NOMO-1 (cell line): ENCODE results near the gene RNF141.

Experiments used
- DNase-seq, 2 experiments: peaks; one replicate each; lab custom pipeline; 2025; ENCODE audit not compliant: unreplicated experiment in 2 of 2; lab: John Stamatoyannopoulos, UW

Gene RNF141

DNA sequence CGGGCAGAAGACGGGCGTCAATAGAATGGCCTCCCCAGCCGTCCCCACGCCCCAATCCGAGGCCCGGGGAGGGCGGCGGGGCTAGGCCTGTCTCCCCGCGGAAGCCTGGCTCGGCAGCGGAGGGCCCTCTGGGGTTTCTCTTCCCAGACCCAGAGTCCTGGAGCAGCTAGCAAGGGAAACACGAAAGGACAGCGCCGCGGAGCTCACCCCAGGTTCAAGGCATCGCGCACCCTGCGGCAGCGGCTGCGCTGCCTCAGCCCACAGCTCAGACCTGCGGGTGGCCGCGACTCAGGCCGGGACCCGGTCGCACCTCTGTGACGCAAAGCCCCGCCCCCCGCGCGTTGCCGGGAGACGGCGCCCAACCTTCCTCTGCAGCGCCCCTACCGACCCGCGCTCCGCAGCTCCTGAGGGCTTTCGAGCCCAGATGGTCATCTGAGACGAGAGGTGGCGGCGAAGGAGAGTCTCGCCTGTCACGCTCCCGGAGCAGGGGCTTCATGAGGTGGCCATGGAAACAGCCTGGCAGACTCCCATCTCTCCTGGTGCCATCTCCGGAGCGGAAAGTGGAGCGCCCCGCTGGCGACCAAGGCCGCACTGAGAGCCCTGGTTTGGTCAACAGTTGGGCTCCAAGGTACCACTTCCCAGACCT is at the start of gene RNF141:
Gene RNF141 (minus strand): TSS at position 273 of the 646 bp plus-strand sequence. CDS start 7,029 bp downstream, outside the sequence.
- peak; percentile 84 to 95 for DNase-seq

DNA sequence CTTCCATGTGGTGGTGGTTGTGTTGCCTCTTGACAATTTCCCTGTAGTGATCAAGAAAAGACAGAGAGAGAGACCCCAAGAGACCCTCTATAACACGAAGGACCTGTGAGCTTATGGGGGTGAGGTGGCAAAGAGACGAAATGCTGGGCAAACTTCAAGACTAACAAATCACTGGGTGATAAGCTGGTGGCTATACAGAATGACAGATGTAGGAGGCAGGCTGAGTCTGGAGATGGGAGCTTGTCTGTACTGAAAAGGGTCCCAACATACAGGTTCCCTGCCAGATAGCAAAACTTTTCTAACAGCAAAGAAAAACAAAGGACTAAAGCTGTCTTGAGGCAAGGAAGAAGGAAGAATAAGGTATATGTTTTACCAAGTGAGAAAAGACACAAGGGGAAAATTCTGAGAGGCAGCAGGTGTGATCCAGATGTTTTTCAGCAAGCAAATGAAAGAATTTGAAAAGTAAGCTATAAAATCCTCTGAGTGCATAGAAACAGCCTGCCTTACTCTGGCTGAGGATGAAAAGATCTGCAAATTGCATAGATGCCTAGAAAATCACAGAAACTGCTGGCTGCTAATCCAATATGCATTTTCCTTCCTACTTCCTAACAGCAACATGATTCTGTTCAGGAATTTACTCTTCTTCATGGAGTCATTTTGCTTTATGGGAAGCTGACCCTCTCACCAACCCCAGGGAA is 49.4 kb upstream of the RNF141 start:
- DNase-seq = no peak

DNA sequence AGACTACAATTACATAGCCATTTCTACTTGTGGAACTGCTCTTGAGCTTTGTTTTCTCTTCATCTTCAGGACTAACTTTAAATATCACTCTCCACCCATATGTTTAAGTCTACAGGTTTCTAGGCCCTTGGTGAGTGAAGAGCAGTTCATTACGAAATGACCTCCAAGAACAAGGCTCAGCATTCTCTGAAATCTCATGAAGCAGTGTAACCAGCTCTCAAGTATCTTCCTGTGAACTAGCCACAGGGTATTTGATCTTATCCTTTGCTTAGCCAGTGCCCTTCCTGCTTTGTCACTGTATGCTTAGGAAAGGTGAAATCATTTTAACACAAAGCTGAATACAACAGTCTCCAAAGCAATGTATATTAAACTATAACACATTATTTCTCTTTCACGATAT is 47.9 kb upstream of the RNF141 start:
- DNase-seq = no peak

DNA sequence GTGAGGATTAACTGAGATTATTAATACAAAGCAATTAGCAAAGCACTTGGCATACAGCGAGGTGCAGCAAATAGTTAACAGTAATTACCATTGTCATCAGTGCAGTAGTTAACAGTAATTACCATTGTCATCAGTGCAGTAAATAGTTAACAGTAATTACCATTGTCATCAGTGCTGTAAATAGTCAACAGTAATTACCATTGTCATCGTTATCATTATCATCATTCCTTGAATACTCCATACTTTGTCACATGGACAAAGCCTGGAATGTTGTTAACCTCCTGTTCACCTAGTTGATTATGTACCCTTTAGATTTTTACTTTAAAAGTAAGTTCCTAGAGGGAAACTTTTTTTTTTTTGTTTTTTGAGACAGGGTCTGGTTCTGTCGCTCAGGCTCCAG is 47.0 kb upstream of the RNF141 start:
- no peak for DNase-seq

DNA sequence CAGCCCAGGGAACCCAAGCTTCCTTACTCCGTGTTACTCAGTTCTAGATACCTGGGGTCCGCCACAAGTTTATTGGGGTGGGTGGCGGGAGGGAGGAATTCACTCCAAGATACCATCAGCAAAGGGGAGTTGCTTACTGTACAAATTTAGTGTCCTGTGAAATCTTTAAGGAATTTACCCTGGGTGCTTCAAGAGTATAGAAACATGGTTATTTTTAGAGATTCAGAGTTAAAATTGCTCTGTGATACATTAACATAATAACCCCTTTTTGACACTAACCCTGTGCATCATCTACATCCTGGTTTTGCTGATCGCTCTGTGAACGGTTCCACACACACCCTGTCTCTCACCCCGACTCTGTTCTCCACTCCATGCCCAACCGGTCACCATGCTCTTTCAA is 46.4 kb upstream of the RNF141 start:
- no peak for DNase-seq

DNA sequence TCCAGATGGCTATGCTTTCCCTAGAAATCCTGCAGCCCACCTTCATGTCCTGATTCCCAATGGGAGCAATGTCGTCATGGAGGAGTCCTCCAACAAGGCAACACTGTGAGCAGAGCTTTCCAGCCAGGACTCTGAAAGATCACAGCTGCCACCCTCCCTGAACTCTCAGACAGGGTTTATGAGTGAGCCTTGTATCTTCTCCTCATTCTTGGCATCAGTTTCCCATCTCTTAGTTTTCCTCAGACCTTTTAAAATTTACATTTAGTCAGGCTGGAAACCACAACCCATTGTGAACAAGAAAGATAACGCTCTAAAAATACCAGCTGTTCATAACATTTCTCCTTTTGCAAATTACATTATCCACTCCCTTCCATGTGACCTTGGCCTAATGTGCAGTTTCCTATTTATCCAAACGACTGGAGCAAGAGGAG is 43.1 kb upstream of the RNF141 start:
- DNase-seq = no peak

DNA sequence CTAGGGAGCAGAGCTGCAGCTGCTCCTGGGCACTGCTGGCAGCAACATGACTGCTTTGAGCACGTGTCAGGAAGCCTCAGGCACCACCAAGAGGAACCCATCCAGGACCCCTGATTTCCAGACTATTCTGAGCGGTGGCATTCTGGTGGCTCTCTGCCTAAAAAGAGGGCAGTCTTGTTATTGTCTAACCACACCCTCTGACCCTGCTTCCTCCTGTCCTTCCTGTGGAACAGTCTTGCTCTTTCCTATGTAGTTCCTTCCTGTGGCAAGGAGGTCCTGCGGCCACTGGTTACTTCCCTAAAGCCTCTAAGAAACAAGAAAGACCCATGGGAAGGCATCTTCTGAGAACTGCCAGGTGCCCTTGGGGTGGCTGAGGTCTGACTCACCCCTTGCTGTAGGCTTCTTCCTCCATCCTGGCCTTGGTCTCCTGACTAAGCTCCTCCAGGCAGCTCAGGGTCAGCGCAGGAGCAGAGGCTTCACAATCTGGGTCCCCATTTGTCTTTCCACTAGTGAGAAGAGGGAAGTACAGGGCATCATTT is 40.6 kb upstream of the RNF141 start:
- DNase-seq = peak; percentile 77 to 85

DNA sequence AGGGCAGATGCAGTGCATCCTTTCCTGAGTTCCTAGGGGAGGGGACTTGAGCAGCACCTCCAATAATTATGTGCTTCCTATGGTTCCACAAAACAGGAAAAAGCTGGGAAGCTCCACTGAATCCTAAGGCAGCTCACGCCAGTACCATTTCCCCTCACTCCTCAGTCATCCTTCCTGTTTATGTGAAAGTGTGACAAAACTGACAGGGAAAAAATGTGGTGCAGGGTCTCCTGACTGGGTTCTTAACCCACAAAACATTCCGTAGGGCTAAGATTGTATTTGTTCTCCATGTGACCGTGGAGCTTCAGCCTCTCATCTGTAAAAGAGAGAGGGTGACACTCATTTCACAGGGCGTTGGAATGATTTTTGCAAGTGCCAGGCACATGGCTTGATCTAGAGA is 39.6 kb upstream of the RNF141 start:
- DNase-seq = no peak

DNA sequence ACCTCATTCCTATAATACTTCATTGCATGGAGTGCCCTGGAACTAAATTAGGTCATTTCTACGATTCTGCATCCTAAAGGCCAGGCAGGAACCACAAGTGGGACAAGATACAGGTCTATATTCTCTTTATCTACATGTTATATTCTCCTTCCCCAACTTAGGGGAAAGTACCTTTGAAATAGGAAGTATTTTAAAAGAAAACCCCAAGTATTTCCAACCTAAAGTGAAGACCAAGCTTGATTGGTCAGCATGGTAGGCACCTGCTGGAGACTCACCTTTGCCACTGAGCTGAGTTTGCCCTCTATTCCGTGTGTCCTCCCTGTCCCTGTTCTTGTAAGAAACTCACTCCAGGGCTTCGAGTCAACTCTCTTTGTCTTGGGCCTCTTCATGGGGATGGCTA is 38.7 kb upstream of the RNF141 start:
- DNase-seq = no peak

DNA sequence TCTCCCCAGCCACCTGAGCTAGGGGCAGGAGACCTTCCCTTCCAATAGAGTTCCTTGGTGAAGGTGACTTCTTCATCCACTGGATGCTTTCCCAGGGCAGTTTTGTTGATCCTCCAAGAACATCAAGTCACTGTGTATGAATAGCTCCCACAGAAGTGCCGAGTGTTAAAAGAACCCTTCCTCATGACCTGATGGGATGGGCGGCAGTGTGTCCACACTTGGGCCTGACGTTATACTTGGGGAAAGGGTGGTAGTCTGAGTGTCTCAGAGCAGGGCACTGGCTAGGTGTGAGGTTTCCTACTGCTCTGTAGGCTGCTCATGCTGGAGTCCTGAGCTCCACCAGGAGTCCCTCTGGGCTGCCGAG is 35.0 kb upstream of the RNF141 start:
- DNase-seq = no peak

- no peak for DNase-seq
These were observed 34.5 kb upstream of the RNF141 start for GRCh38 chr11:10575346-10576034.

- no peak for DNase-seq
These were observed 32.6 kb upstream of the RNF141 start for GRCh38 chr11:10573556-10573955.

GRCh38 chr11:10573028-10573427 is 32.0 kb upstream of the RNF141 start:
- DNase-seq = no peak

GRCh38 chr11:10572533-10572932 is 31.5 kb upstream of the RNF141 start:
- no peak for DNase-seq

DNA sequence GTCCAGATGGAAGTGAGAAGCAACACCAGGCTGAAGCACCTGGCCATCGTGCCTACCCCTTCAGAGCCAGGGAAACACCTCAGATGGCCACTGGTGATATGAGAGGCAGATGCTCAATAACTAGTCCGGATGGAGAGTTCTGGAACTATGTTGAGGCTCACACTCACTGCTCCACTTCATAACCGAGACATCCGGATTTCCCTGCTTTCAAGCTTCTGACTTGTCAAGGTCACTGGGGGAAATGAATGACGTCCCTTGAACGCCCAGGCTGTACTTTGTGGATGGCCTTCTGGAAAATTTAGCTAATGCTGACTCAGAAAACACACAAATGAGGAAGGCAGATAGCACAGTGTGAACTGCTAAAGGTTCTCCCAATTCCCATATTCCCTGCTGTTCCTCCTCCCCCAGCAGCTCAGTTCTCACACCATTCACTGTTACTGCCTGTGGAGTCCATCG is 27.5 kb upstream of the RNF141 start, which contains the start of gene LYVE1:
Gene LYVE1 (minus strand): TSS at position 180 of the 456 bp plus-strand sequence. CDS start 133 bp downstream, at position 47.
- no peak for DNase-seq

DNA sequence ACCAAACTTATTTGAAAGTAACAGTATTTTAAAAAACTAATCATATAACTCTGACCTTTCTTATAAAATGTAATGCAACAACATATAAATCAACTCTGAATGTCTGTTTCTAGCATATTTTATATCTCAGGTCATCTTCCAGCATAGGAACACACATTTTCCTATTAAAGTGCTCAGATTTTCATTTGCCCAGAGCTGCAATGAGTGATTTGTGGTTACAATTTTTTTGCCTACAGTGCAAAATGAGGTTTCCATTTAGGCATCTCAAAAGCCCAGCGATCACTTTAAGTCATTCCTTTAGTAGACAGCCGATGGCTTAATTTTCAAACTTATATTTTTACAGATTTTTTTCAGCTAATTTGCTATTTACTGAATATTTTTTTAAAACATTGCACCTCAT is 26.5 kb upstream of the RNF141 start:
- DNase-seq = no peak

GRCh38 chr11:10566257-10566957 is 25.4 kb upstream of the RNF141 start:
- DNase-seq = no peak

- DNase-seq = no peak
These were observed 24.5 kb upstream of the RNF141 start for GRCh38 chr11:10565493-10565892.

DNA sequence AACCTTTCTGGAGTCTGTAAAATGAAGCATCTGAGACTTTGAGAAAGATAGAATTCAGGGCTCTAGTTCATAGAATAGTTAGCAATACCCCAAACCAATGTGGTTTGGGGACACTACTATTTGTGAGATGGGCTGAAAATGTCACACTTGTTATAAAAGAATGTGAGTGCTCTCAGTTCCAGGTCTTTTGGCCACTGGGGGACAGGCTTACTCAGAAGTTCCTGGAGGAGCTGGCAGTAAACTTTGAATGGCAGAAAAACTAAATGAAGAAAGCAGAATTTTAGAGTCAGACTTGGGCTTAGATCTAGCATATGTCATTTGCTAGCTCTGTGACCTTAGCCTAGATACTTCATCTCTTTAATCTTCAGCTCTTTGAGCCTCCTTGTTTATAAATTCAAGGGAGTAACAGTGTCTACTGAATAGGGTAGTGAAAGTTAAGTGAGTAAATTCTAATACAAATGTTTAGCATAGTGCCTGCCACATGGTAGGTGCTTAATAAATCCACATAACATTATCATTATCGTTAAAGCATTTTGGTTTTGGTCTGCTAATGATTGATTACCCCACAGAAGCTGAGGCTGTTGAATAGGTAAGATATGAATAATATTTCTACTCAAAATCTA is 23.8 kb upstream of the RNF141 start:
- peak; percentile 2 to 23 for DNase-seq

DNA sequence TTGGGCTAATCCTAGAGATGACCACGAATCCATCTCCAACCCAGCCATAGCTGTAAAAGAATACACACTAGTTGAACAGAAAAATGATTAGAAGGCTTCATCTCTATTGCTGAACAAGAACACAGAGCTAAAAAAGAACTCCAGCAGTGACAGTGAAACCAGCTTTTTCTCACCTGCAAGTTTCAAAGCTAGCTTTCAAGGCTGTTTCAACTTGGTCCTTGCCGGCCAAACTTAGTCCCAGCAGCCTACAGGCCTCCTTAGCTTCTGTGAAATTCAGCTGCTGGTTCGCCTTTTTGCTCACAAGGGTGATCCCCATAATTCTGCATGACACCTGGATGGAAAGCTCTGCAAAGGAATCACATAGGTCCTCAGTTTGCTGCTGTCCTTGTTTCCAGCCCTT is 23.0 kb upstream of the RNF141 start:
- no peak for DNase-seq
